ENCODE data around the gene TNFRSF19.

The TNFRSF19 gene

GRCh38 chr13:23709536-23709935 lies 139.3 kb downstream of the TNFRSF19 start:
- TF ChIP-seq CTCF (IDR thresholded peaks at IDR 0.05; ENCODE audit: insufficient read depth, low read depth, low read length, missing control alignments), result no peak
- H3K4me3 ChIP-seq (ENCODE audit: low read length), result no peak overlapping the region
- DNase-seq (ENCODE audit: low read depth), result no peak

GRCh38 chr13:23710366-23710765 lies 140.2 kb downstream of the TNFRSF19 start:
- DNase-seq (ENCODE audit: low read depth), result peak; percentile 38
- no peak for TF ChIP-seq CTCF (IDR thresholded peaks at IDR 0.05; ENCODE audit: insufficient read depth, low read depth, low read length, missing control alignments)
- no peak overlapping the region for H3K4me3 ChIP-seq (ENCODE audit: low read length)

- no peak for DNase-seq (ENCODE audit: low read depth)
- no peak for TF ChIP-seq CTCF (IDR thresholded peaks at IDR 0.05; ENCODE audit: insufficient read depth, low read depth, low read length, missing control alignments)
- no peak overlapping the region for H3K4me3 ChIP-seq (ENCODE audit: low read length)
Measured at GRCh38 chr13:23711355-23711754, 141.1 kb downstream of the TNFRSF19 start.

- no peak for TF ChIP-seq CTCF (IDR thresholded peaks at IDR 0.05; ENCODE audit: insufficient read depth, low read depth, low read length, missing control alignments)
- H3K4me3 ChIP-seq (ENCODE audit: low read length), result no peak overlapping the region
- no peak for DNase-seq (ENCODE audit: low read depth)
Measured at GRCh38 chr13:23714672-23715071, 144.5 kb downstream of the TNFRSF19 start.

GRCh38 chr13:23715092-23715761 lies 145.0 kb downstream of the TNFRSF19 start:
- no peak for TF ChIP-seq CTCF (IDR thresholded peaks at IDR 0.05; ENCODE audit: insufficient read depth, low read depth, low read length, missing control alignments)
- H3K4me3 ChIP-seq (ENCODE audit: low read length), result no peak overlapping the region

GRCh38 chr13:23715762-23716235 lies 145.6 kb downstream of the TNFRSF19 start:
- peak; percentile 37 for TF ChIP-seq CTCF (IDR thresholded peaks at IDR 0.05; ENCODE audit: insufficient read depth, low read depth, low read length, missing control alignments)
- no peak overlapping the region for H3K4me3 ChIP-seq (ENCODE audit: low read length)
- DNase-seq (ENCODE audit: low read depth), result peak; percentile 43

More at GRCh38 chr13:23715092-23715761, 145.0 kb downstream of the TNFRSF19 start:
- no peak for DNase-seq (ENCODE audit: low read depth)

GRCh38 chr13:23716401-23716800 lies 146.2 kb downstream of the TNFRSF19 start:
- DNase-seq (ENCODE audit: low read depth), result no peak
- TF ChIP-seq CTCF (IDR thresholded peaks at IDR 0.05; ENCODE audit: insufficient read depth, low read depth, low read length, missing control alignments), result no peak
- H3K4me3 ChIP-seq (ENCODE audit: low read length), result no peak overlapping the region
